Adrenal gland (tissue), 12 donors: Measurements from ENCODE around the gene UNC5C. TPM values are rescaled to one million over a fixed set of nuclear protein-coding genes. Genes with fewer than 3 reads are reported as not detected.

Source experiments
- DNase-seq, 7 donors: peaks; one replicate each; pipeline ENCODE4 v3.0.0-alpha.2; 2019 to 2020
- H3K27ac ChIP-seq, 5 donors: fragments of 200-600 bp; sonication (generic) in 4 of 5; 1 replicate in 3 of 5; 2 replicates in 2 of 5; pipeline versions ENCODE4 v1.5.1 to v1.8.0; 2016 to 2020; ENCODE audit warnings: mild to moderate bottlenecking in 1 of 5
- H3K27me3 ChIP-seq: fragments of 200-600 bp; 2 replicates; pipeline ENCODE4 v1.8.0; 2021
- H3K36me3 ChIP-seq, 2 donors: fragments of 200-600 bp; replicated peaks in 1 of 2; 1 replicate in 1 of 2; 2 replicates in 1 of 2; pipeline versions ENCODE4 v1.5.1 to v1.8.0; 2018 to 2022
- H3K4me1 ChIP-seq, 2 donors: fragments of 200-600 bp; replicated peaks in 1 of 2; 1 replicate in 1 of 2; 2 replicates in 1 of 2; pipeline versions ENCODE4 v1.5.1 to v1.8.0; 2018 to 2021
- H3K4me3 ChIP-seq, 4 donors: fragments of 200-600 bp; sonication (generic) in 3 of 4; one replicate each; pipeline ENCODE4 v1.5.1; 2016 to 2018
- H3K9me3 ChIP-seq, 3 donors: fragments of 200-600 bp; sonication (generic) in 1 of 3; replicated peaks in 1 of 3; 1 replicate in 2 of 3; 2 replicates in 1 of 3; pipeline versions ENCODE4 v1.5.1 to v1.8.0; 2016 to 2021
- CTCF ChIP-seq, 6 experiments: fragments of 450-650 bp in 4 of 6; fragments of 200-600 bp in 2 of 6; sonication (generic) in 1 of 6; IDR thresholded peaks; 1 replicate in 5 of 6; 2 replicates in 1 of 6; pipeline versions ENCODE4 v1.5.1 to v1.8.0; 2016 to 2021; ENCODE audit warnings: antibody characterized with exemption in 6 of 6, mild to moderate bottlenecking in 2 of 6, moderate library complexity in 1 of 6
- POLR2A ChIP-seq, 2 donors: fragments of 450-650 bp; IDR thresholded peaks; one replicate each; pipeline ENCODE4 v1.6.1; 2017; ENCODE audit warnings: antibody characterized with exemption in 2 of 2, mild to moderate bottlenecking in 2 of 2, moderate library complexity in 1 of 2
- WGBS, 4 donors: extraction: QIAGEN DNeasy Blood & Tissue Kit in 2 of 4; methylation state at CpG; one replicate each; pipeline versions ENCODE4 v1.1.5 to v1.1.7; 2013 to 2017; 5-methylcytosine and 5-hydroxymethylcytosine counted together
- intact Hi-C, 2 donors: fragments of 100-400 bp; cut with DNase I; formaldehyde crosslinking; loops; one replicate each; pipeline versions ENCODE4 v1.14.1 to v1.15.0; 2022 to 2023
- polyA plus RNA-seq, 3 donors: library from polyadenylated mRNA; stranded (reverse); fragments of 200-250 nt in 2 of 3; fragments of 350-450 nt in 1 of 3; fragmentation: Illumina TruSeq in 1 of 3; extraction: RNeasy Lipid Tissue Mini Kit (QIAGEN cat#74804) in 1 of 3; gene quantifications; one replicate each; pipeline ENCODE4 v1.2.3, GENCODE V29; 2013 to 2014
- total RNA-seq, 9 donors: library from RNA; depleted of rRNA in 4 of 9; stranded (reverse); fragments of >200 nt in 4 of 9; fragments of 120-200 nt in 1 of 9; fragmentation: NEBNext Ultra II Directional in 1 of 9; extraction: Animal tissue kit (Norgen Biotek cat#: 25700) in 1 of 9; gene quantifications; one replicate each; pipeline versions ENCODE4 v1.1.0 to v1.2.4, GENCODE V29; 2013 to 2023
- donor health status: healthy with polysubstance abuse.
- donor health status: Bipolar disorder and iron deficiency.
- donor health status: DM: yes; HTN: yes; CAD: no.
- donor health status: DM: no; HTN: no; CAD: no.
- donor health status: DM: no; HTN: no; CAD: no.
- donor health status: DM: yes; HTN: yes; CAD: no.

The UNC5C gene
- total and polyA plus RNA-seq, 12 donors = 4.7 to 33.5 (median 23.8) TPM

- Histone ChIP-seq H3K27me3 (no peaks in the 10 kb centered on the region), H3K36me3 (no peaks in the 10 kb centered on the region), H3K9me3 (no peaks in the 10 kb centered on the region), H3K27ac (peak overlapping the region in 3 of 5 donors; percentile 54 to 66 (median 64)), H3K4me1 (peaks cover 9 to 63% of the 10 kb centered on the region in 2 donors), H3K4me3 (no peak overlapping the region)
- no peak for DNase-seq
- no peak for TF ChIP-seq POLR2A (IDR thresholded peaks at IDR 0.05)
- TF ChIP-seq CTCF (IDR thresholded peaks at IDR 0.05) = no peak
- WGBS, 4 donors = 58 to 64% (median 59%) methylated on average over 3 of the region's 3 CpGs
- intact Hi-C loops = no loop called here
These were observed 188.4 kb downstream of the UNC5C start for GRCh38 chr4:95360256-95360903.

GRCh38 chr4:95358421-95358820, 190.4 kb downstream of the UNC5C start:
- Histone ChIP-seq H3K9me3 (no peaks in the 10 kb centered on the region), H3K27ac (peak overlapping the region in 2 of 5 donors; percentile 28 to 48), H3K27me3 (no peaks in the 10 kb centered on the region), H3K4me1 (peaks cover 9 to 53% of the 10 kb centered on the region in 2 donors), H3K36me3 (no peaks in the 10 kb centered on the region), H3K4me3 (no peak overlapping the region)
- DNase-seq = no peak
- intact Hi-C loops = no loop called here
- TF ChIP-seq POLR2A (IDR thresholded peaks at IDR 0.05) = no peak
- TF ChIP-seq CTCF (IDR thresholded peaks at IDR 0.05) = no peak
- 13 to 50% (median 25%) methylated on average over 1 of the region's 1 CpG for WGBS, 4 donors

DNA sequence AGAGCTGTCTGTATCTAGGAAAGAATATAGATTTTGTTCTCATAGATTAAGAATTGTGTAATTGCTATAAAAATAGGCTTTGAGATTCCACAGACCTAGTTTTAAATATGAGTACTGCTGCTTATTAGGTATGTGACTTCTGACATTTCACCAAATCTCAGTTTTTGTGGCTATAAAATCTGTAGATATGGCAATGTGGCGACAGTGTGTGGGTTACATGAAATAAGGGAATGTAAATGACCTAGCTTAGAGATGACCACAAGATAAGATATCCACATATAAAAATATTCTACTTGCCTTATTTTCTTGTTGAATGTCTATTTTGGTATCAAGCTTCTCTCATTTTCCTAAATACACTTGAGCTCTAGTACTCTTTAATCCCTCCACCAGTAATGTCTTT, 193.8 kb downstream of the UNC5C start:
- WGBS, 4 donors = 79 to 95% (median 88%) methylated on average over 1 of the region's 1 CpG
- no peak for DNase-seq
- Histone ChIP-seq H3K36me3 (no peaks in the 10 kb centered on the region), H3K27me3 (no peaks in the 10 kb centered on the region), H3K4me1 (peaks cover 0 to 20% of the 10 kb centered on the region in 2 donors), H3K9me3 (no peaks in the 10 kb centered on the region), H3K27ac (no peak overlapping the region), H3K4me3 (no peak overlapping the region)
- TF ChIP-seq CTCF (IDR thresholded peaks at IDR 0.05) = no peak
- TF ChIP-seq POLR2A (IDR thresholded peaks at IDR 0.05) = no peak
- intact Hi-C loops = no loop called here

DNA sequence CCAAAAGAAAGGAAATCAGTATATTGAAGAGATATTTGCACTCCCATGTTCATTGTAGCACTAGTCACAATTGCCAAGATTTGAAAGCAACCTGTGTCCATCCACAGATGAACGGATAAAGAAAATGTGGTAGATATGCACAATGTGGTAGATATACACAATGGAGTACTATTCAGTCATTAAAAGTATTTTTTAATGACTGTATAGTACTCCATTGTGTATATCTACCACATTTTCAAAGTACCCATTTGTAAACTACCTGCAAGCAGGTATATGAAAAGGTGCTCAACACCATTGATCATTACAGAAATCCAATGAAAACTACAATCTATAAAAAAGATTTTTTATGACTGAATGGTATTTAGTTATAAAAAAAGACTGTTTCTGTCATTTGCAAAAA, 200.4 kb downstream of the UNC5C start:
- no peak for TF ChIP-seq CTCF (IDR thresholded peaks at IDR 0.05)
- TF ChIP-seq POLR2A (IDR thresholded peaks at IDR 0.05) = no peak
- Histone ChIP-seq H3K27ac (no peak overlapping the region), H3K4me1 (no peaks in the 10 kb centered on the region), H3K4me3 (no peak overlapping the region), H3K36me3 (no peaks in the 10 kb centered on the region), H3K9me3 (peaks cover 0 to 9% (median 0%) of the 10 kb centered on the region in 3 donors), H3K27me3 (no peaks in the 10 kb centered on the region)
- no peak for DNase-seq
- intact Hi-C loops = no loop called here
- WGBS, 4 donors = 93 to 98% (median 95%) methylated on average over 1 of the region's 1 CpG
